ENCODE data around the gene TEX51.

Gene TEX51

DNA sequence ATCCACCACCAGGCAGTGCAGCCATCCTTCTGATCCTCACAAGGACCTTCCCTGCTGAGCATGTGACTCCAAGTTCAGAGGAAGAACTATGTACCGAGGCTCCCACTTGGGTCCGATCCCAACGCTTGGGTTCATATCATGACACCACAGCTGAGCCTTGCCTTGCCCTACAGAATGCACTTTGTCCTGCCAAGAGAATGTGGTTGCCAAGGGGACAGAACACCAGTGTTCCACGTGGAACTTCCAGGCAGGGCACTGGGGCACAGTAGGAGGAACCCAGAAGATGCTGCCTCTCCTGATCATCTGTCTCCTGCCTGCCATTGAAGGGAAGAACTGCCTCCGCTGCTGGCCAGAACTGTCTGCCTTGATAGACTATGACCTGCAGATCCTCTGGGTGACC lies at the start of gene TEX51:
TSS of gene TEX51 (plus strand) at position 255 of the 400 bp plus-strand sequence. CDS start at position 284, 29 bp downstream.
- no peak for DNase-seq

DNA sequence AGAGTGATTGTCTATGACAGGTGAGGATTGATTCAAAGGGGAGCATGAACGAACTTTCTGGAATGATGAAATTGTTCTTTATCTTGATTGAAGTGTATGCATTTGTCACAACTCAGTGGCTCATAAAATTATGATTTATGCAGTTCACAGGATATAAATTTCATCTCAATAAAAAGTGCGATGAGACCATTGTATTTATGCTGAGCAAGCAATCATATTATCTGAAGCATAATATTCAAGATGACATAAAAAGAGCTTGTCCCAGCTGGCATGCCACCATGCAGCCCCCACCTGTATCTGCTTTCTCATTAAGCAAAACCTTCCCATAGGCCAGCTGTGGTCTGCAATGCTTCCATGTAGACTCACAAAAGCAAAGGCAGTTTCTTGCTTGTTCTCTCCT lies 49.6 kb upstream of the TEX51 start:
- no peak for DNase-seq

GRCh38 chr2:126849486-126849885 lies 49.2 kb upstream of the TEX51 start:
- no peak for DNase-seq

DNA sequence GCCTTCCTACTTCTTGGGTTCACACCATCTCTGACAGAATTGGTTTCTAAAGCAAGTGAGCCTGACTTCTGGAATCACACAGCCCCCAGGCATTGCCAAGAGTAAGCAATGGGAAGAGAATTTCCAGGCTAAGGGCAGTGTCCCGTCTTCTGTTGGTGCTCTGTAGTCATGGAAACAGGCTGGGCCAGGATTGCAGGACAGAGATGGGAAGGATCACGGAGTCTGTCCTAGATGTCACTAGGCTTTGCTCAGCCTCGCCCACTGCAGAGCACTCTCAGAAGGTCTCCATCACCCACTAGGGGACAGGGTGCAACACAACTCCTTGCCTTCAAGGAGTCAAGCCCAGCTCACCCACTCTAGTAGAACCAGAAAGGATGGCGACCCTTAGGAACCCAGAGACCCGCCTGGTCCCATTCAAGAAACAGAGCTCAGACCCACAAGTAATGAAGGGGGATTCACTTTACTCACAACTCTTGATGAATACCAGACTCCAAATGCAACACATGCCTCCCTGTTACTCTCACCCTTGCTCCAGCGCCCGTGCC lies 48.6 kb upstream of the TEX51 start:
- DNase-seq: no peak

DNA sequence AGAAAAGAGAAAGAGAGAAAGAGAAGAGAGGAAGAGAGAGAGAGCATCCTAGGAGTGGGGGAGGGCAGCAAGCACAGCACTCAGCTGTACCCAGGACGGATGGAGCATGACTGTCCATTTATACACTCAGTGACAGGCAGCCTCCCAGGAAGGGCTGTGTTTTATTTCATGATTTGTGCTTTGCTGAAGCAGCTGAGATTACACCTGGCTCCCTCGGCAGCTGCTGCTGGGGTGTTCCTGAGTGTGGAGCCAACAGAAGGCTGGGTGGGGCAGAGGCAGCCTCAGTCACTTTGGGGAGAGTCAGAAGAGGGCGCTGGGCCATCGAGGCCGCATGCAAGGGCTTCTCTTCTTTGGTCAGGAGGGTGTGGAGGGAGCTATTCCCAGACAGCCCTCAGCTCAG lies 47.8 kb upstream of the TEX51 start:
- no peak for DNase-seq

DNA sequence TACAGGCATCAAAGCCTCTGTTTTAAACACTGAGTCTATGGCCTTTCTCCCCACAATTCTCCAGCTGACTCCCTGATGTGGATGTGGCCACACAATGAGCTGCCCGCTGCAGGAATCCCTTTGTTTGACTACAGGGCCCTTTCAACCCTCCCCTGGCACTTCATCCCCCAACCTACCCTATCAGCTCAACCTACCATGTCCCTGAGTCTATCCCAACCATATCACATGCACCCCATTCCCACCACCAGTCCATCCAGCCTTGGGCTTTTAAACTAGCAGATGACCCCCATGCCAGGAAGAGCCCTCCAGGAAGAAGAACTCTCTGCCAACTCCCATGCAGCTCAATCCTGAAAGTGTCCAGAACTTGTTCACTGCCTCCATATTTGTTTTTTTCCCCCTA lies 46.9 kb upstream of the TEX51 start:
- no peak for DNase-seq

- no peak for DNase-seq
These were observed 46.3 kb upstream of the TEX51 start for GRCh38 chr2:126852361-126852760.

DNA sequence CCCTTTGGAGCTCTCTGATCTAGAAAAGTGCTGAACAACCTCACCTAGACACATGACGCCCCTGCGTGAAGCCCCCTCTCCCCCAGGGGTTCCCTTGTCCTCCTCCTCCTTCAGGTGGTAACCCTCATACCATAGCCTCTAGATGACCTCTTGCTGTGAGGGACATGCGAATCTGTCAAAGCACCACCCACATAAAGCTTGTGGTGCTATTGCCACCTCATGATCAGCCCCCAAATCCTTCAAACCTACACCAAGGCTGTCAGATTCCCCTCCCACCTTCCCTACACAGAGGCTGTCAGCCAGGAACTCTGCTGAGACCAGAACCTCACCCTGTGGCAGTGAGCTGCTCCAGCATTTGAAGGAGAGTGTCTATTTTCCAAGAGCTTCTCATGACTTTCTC lies 43.1 kb upstream of the TEX51 start:
- DNase-seq: no peak

GRCh38 chr2:126856403-126856802 lies 42.3 kb upstream of the TEX51 start:
- DNase-seq: no peak

GRCh38 chr2:126857502-126857901 lies 41.2 kb upstream of the TEX51 start:
- DNase-seq: no peak

- no peak for DNase-seq
These were observed 40.7 kb upstream of the TEX51 start for GRCh38 chr2:126858013-126858412.

DNA sequence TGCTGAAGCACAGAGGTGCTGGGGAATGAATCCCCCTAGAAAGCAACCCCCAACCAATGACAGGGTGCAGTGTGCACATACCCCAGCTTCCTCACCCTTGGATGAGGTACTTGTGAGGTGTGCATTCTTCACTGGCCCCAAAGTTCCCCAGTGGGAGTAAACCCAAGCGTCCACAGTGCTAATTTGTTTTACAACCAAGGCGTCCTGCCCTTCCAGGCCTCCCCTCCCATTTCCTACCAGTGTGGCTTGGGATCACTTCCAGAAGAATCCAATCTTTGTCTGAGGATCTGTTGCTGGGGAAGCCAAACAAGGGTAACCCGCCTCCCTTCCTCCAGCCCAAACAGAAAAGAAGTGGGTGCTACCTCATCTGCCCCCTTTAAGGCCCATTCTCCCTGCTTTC lies 40.3 kb upstream of the TEX51 start:
- no peak for DNase-seq

DNA sequence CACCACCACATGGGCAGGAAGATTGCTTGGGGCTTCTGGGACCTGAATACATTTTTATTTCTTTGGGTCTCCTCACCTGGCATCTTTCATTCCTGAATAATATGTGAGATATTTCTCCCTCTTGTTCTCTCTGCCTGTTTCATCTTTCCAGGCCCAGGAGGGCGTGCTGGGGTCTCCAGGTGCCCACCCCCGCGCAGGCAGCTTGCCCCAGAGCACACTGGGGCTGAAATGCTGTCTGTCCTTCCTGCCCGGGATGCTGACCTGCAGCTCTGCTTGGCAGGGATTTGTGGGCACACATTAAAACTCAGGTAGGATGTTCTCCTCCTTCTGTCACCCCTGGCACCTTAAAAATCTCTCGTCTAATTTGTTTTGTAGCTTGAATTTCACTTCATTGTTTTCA lies 39.7 kb upstream of the TEX51 start:
- DNase-seq: no peak

GRCh38 chr2:126859631-126860030 lies 39.1 kb upstream of the TEX51 start:
- no peak for DNase-seq

- DNase-seq: no peak
These were observed 38.3 kb upstream of the TEX51 start for GRCh38 chr2:126860385-126860784.

- no peak for DNase-seq
These were observed 36.0 kb upstream of the TEX51 start for GRCh38 chr2:126862730-126863129.

DNA sequence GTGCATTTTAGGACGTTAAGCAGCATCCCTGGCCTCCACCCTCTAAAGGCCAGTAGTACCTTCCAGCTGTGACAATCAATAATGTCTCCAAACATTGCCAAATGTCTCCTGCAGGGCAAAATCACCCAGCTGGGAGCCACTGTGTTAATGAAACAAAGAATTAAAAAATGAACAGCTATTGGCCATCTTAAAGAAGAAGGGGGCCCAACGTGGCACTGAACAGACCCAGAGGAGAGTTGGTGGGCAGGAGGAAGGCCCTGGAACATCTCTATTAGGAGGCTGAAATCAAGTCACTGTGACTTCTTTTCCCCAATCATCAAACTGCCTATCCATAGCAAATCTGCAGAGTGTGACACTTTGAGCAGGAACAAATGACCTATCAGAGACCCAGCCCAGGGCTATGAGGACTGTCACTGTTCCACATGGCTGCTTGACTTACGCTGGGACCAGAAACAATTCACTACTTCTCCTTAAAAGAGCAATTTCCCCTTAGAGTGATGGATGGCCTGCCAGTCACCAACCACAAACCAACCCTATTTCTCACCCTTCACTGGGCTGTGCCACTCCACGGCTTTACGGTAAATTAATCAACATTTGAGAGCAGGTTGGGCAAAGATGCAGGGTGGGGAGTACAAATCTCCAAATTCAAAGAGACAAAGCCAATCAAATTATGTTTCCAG lies 35.2 kb upstream of the TEX51 start:
- DNase-seq: no peak

DNA sequence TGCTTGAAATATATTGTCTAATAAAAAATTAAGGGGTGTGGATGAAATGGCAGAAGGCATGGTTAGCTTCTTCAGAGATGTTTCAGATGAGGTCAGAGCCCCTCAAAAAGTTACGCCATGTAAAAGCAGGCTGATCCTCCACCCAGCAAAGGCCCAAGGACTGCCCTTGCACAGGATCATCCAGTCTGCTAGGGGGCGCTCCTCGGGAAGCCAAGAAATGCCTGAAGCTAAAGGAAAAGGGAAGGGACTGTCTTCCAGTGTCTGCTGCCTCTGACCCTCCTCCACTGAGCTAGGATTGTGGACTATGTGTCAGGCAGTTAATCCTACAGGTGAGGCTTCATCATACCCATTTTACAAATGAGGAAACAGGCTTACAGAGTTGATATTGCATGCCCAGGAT lies 33.8 kb upstream of the TEX51 start:
- DNase-seq: no peak

- no peak for DNase-seq
These were observed 32.2 kb upstream of the TEX51 start for GRCh38 chr2:126866451-126866850.

DNA sequence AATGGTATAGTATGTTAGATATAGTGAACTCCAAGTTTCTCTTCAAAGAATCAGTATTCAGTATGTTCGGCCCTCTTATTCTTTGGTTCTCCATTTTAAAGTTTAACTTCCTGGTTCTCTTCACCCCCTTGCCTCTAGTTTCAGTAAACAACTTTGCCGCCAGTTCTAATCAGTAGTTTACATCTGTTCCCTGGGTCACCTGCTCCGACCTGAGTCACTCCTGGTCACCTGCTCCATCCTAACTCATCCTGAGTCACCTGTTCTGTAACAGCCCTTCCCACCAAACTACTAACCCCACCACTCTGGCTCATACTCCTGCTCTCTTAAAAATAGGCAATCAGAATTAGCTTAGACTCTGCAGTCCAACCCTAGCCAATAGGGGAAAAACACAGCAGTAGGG lies 23.7 kb upstream of the TEX51 start:
- no peak for DNase-seq

- DNase-seq: no peak
These were observed 22.1 kb upstream of the TEX51 start for GRCh38 chr2:126876631-126877030.

DNA sequence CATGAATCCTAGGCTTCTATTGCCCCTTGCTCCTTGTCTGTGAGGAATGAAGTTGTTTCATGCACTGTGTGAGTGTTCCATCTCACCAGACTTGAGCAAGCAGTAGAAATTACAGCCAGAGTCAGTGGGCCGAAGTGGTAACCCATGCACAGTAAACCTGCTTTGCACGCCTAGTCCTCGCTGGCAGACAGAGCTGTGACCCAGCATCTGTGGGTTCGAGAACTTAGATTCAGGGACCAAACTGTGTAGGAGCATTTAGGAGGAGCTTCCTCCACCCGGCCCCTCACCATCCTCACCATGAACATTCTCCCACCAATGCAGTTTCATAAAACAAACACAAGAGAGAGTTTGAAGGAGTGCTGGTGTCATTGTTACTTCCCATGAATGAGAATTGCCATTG lies 21.6 kb upstream of the TEX51 start:
- DNase-seq: no peak

DNA sequence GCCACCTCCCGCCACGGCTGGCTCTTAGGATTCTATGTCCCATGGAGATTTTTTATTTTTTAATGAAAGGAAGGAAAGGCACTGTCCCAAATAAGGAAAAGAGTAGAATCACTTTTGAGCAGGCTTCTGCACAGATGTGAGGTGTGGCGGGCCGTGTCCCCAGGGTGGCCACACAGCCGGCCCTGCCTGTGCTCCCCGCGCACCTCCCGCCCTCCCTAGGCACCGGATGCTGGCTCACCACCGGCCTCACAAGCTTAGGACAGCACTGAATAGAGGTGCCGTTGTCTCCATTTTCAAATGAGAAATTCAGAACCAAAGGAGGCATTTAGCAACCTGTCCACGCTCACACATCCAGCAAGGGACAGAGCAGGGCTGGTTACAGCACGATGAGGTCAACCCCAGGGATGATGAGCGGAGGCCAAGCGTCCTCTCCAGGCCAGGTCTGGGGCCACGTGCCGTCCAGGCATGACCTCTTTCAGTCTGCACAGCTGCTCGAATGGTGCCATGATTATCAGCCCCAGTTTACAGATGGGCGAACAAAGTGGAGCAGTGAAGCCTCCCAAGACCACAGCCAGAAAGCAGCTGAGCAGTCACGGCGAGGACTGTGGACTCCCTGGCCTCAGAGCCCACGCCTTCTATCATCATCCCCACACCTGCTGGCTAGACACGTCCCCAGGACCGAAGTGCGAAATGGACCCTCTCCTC lies 20.7 kb upstream of the TEX51 start:
- DNase-seq: no peak

GRCh38 chr2:126878601-126879000 lies 20.1 kb upstream of the TEX51 start:
- DNase-seq: no peak
